Neural cell (in vitro differentiated cells): Measurements from ENCODE around the gene SLC17A5.

Source experiments
- CTCF ChIP-seq: fragments of 450-650 bp; IDR thresholded peaks from 2 replicates; pipeline ENCODE4 v1.5.1; 2014; ENCODE audit warnings: antibody characterized with exemption, mild to moderate bottlenecking, moderate library complexity; ENCODE audit not compliant: poor library complexity, severe bottlenecking
- EP300 ChIP-seq: fragments of 450-650 bp; conservative IDR thresholded peaks from 2 replicates; pipeline ENCODE4 v1.6.1; 2014; ENCODE audit warnings: antibody characterized with exemption, mild to moderate bottlenecking, moderate library complexity; ENCODE audit not compliant: poor library complexity, severe bottlenecking
- EZH2 ChIP-seq: fragments of 200-600, 300-800 bp; shearing (Covaris generic), sonication (generic); IDR thresholded peaks from 2 replicates; pipeline ENCODE4 v1.6.1; 2014; ENCODE audit warnings: antibody characterized with exemption, low read length, borderline replicate concordance, mild to moderate bottlenecking; ENCODE audit not compliant: insufficient read depth, poor library complexity, severe bottlenecking
- RAD21 ChIP-seq: fragments of 450-650 bp; conservative IDR thresholded peaks from 2 replicates; pipeline ENCODE4 v1.6.1; 2014; ENCODE audit warnings: antibody characterized with exemption, mild to moderate bottlenecking, moderate library complexity
- TF ChIP-seq, protein P1 (sequence below): IDR thresholded peaks from 2 replicates; pipeline ENCODE4 v1.6.1; 2012; ENCODE audit warnings: borderline replicate concordance

DNA sequence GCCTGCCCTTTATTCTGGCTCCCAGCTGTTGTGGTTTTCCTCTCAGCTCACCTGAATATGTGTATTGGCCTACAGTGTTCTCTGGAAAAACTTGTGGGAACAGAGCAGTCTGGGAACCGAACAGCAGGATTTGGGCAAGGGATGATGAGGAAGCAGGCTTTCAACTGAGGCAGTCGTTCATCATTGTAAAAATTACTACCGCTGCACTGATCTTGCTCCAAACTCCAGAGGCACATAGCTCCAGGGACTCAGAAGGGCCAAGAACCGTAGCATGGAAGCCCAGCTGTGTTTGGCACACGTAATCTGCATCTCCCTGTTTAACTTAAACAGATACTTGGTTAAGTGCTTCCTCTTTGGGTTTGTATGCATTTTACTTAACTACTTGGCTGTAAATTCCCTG is 84.7 kb downstream of the SLC17A5 start:
- no peak for TF ChIP-seq CTCF
- TF ChIP-seq, protein P1, sequence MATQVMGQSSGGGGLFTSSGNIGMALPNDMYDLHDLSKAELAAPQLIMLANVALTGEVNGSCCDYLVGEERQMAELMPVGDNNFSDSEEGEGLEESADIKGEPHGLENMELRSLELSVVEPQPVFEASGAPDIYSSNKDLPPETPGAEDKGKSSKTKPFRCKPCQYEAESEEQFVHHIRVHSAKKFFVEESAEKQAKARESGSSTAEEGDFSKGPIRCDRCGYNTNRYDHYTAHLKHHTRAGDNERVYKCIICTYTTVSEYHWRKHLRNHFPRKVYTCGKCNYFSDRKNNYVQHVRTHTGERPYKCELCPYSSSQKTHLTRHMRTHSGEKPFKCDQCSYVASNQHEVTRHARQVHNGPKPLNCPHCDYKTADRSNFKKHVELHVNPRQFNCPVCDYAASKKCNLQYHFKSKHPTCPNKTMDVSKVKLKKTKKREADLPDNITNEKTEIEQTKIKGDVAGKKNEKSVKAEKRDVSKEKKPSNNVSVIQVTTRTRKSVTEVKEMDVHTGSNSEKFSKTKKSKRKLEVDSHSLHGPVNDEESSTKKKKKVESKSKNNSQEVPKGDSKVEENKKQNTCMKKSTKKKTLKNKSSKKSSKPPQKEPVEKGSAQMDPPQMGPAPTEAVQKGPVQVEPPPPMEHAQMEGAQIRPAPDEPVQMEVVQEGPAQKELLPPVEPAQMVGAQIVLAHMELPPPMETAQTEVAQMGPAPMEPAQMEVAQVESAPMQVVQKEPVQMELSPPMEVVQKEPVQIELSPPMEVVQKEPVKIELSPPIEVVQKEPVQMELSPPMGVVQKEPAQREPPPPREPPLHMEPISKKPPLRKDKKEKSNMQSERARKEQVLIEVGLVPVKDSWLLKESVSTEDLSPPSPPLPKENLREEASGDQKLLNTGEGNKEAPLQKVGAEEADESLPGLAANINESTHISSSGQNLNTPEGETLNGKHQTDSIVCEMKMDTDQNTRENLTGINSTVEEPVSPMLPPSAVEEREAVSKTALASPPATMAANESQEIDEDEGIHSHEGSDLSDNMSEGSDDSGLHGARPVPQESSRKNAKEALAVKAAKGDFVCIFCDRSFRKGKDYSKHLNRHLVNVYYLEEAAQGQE = no peak
- TF ChIP-seq EP300 = no peak
- no peak for TF ChIP-seq RAD21
- no peak for TF ChIP-seq EZH2
